Measurements from ENCODE around the gene ATAD5. TPM values are rescaled to one million over a fixed set of nuclear protein-coding genes. Genes with fewer than 3 reads are reported as not detected.

Gene ATAD5
- total RNA-seq, 1 donor from 2014 or later: 6.4 TPM

DNA sequence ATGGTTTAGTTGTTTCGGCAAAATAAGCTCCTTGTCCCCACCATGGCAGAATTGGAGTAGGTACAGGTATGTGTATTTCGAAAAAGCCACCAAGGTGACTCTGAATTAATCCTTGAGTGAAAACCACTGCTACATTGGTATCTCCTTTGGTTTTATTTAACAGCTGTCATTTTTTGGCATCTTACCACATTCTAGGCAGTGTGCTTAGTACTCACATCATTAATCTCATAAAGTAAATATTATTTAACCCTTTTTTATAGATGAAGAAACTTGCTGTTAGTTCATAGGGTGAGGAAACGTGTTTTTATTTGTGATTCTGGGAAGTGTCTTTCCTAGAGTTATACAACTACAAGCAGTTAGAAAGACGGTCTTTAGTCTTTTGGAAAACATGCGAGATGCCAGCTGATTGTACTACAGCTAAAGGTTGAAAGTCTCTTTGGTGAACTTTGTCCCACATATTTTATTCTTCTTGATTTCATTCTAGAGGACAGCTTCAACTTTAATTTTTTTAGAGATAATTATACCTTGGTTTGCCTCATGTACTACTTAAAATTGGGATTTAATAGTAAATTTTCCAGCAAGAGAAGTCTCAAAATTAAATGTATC, 6.5 kb downstream of the ATAD5 start:
- Mint-ChIP-seq H3K4me3 (ENCODE audit: unreplicated experiment) (no peak overlapping the region), H3K27ac (ENCODE audit: unreplicated experiment) (no peak overlapping the region), H3K9me3 (ENCODE audit: unreplicated experiment) (no peaks in the 10 kb centered on the region), H3K27me3 (ENCODE audit: unreplicated experiment) (no peaks in the 10 kb centered on the region), H3K36me3 (ENCODE audit: unreplicated experiment) (no peaks in the 10 kb centered on the region), H3K4me1 (ENCODE audit: low read depth, unreplicated experiment) (no peaks in the 10 kb centered on the region)
- TF ChIP-seq, protein P1, sequence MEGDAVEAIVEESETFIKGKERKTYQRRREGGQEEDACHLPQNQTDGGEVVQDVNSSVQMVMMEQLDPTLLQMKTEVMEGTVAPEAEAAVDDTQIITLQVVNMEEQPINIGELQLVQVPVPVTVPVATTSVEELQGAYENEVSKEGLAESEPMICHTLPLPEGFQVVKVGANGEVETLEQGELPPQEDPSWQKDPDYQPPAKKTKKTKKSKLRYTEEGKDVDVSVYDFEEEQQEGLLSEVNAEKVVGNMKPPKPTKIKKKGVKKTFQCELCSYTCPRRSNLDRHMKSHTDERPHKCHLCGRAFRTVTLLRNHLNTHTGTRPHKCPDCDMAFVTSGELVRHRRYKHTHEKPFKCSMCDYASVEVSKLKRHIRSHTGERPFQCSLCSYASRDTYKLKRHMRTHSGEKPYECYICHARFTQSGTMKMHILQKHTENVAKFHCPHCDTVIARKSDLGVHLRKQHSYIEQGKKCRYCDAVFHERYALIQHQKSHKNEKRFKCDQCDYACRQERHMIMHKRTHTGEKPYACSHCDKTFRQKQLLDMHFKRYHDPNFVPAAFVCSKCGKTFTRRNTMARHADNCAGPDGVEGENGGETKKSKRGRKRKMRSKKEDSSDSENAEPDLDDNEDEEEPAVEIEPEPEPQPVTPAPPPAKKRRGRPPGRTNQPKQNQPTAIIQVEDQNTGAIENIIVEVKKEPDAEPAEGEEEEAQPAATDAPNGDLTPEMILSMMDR (IDR thresholded peaks at IDR 0.05; ENCODE audit: partially characterized antibody, unreplicated experiment): no peak
- no peak for DNase-seq

DNA sequence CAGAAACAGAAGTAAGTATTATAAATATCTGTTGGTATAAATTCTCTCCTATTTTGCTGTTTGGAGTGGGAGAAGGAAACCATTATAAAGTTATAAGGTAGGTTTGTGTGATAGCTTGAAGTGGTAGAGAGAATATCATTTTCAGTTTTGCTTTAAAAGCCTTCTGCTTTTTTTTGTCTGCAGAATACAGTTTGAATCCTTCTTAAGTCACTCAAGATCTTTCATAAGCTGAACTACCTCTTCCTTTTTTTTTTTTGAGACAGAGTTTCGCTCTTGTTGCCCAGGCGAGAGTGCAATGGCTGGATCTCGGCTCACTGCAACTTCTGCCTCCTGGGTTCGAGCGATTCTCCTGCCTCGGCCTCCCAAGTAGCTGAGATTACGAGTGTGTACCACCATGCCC, 9.0 kb downstream of the ATAD5 start:
- DNase-seq: no peak
- H3K36me3 Mint-ChIP-seq (ENCODE audit: unreplicated experiment): no peaks in the 10 kb centered on the region
- no peaks in the 10 kb centered on the region for H3K9me3 Mint-ChIP-seq (ENCODE audit: unreplicated experiment)
- no peaks in the 10 kb centered on the region for H3K4me1 Mint-ChIP-seq (ENCODE audit: low read depth, unreplicated experiment)
- no peak overlapping the region for H3K4me3 Mint-ChIP-seq (ENCODE audit: unreplicated experiment)
- H3K27me3 Mint-ChIP-seq (ENCODE audit: unreplicated experiment): no peaks in the 10 kb centered on the region
- no peak overlapping the region for H3K27ac Mint-ChIP-seq (ENCODE audit: unreplicated experiment)
- TF ChIP-seq, protein P1 (IDR thresholded peaks at IDR 0.05; ENCODE audit: partially characterized antibody, unreplicated experiment): no peak

DNA sequence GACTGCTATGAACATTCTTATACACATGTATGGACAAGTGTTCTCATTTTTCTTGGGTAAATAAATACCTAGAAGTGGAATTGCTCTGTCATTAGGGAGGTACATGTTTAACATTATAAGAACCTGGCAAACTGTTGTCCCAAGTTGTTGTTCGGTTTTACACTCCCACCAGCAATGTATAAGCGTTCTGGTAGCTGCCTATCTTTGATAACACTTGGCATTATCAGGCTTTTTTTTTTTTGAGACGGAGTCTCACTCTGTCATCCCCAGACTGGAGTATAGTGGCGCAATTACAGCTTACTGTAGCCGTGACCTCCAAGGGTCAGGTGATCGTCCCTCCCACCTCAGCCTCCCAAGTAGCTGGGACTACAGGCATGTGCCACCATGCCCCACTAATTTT, 16.3 kb downstream of the ATAD5 start:
- no peaks in the 10 kb centered on the region for H3K9me3 Mint-ChIP-seq (ENCODE audit: unreplicated experiment)
- H3K27ac Mint-ChIP-seq (ENCODE audit: unreplicated experiment): no peak overlapping the region
- TF ChIP-seq, protein P1 (IDR thresholded peaks at IDR 0.05; ENCODE audit: partially characterized antibody, unreplicated experiment): no peak
- H3K4me1 Mint-ChIP-seq (ENCODE audit: low read depth, unreplicated experiment): no peaks in the 10 kb centered on the region
- H3K4me3 Mint-ChIP-seq (ENCODE audit: unreplicated experiment): no peak overlapping the region
- H3K27me3 Mint-ChIP-seq (ENCODE audit: unreplicated experiment): no peaks in the 10 kb centered on the region
- no peak for DNase-seq
- H3K36me3 Mint-ChIP-seq (ENCODE audit: unreplicated experiment): no peaks in the 10 kb centered on the region

DNA sequence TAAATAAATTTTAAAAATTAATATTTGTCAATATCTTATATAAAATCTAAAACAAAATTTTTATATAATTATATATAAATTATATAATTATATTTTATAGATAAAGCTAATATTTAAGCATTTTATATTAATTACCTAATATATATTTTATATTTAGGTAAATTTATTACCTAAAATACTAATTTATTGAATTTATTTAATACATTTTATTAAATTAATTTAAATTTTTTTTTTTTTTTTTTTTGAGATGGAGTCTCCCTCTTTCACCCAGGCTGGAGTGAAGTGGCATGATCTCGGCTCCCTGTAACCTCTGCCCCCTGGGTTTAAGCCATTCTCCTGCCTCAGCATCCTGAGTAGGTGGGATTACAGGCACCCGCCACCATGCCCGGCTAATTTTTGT, 22.4 kb downstream of the ATAD5 start:
- no peaks in the 10 kb centered on the region for H3K9me3 Mint-ChIP-seq (ENCODE audit: unreplicated experiment)
- TF ChIP-seq, protein P1 (IDR thresholded peaks at IDR 0.05; ENCODE audit: partially characterized antibody, unreplicated experiment): no peak
- H3K27ac Mint-ChIP-seq (ENCODE audit: unreplicated experiment): no peak overlapping the region
- no peaks in the 10 kb centered on the region for H3K36me3 Mint-ChIP-seq (ENCODE audit: unreplicated experiment)
- H3K4me1 Mint-ChIP-seq (ENCODE audit: low read depth, unreplicated experiment): no peaks in the 10 kb centered on the region
- DNase-seq: no peak
- H3K4me3 Mint-ChIP-seq (ENCODE audit: unreplicated experiment): no peak overlapping the region
- no peaks in the 10 kb centered on the region for H3K27me3 Mint-ChIP-seq (ENCODE audit: unreplicated experiment)

DNA sequence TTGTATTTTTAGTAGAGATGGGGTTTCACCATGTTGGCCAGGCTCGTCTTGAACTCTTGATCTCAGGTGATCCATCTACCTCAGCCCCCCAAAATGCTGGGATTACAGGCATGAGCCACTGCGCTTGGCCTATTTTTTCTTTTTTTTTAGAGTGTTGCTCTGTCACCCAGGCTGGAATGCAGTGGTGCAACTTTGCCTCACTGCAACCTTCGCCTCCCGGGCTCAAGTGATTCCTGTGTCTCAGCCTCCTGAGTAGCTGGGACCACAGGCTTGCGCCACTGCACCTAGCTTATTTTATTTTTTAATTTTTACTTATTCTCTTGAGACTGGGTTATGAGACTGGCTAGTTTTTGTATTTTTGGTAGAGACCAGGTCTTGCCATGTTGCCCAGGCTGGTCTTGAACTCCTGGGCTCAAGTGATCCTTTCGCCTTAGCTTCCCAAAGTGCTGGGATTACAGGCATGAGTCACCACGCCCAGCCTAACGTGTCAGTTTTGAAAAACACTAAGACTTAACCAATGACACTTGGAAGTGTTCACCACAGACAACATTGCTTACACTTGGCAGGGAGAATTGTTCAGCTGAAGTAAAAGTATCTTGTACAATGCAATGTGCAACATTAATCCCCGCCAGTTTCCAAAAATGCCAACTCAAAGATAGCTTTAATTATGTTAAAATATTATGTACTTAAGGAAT, 26.9 kb downstream of the ATAD5 start:
- Mint-ChIP-seq H3K36me3 (ENCODE audit: unreplicated experiment) (no peaks in the 10 kb centered on the region), H3K9me3 (ENCODE audit: unreplicated experiment) (no peaks in the 10 kb centered on the region), H3K27ac (ENCODE audit: unreplicated experiment) (no peak overlapping the region), H3K4me1 (ENCODE audit: low read depth, unreplicated experiment) (no peaks in the 10 kb centered on the region), H3K4me3 (ENCODE audit: unreplicated experiment) (no peak overlapping the region), H3K27me3 (ENCODE audit: unreplicated experiment) (no peaks in the 10 kb centered on the region)
- TF ChIP-seq, protein P1 (IDR thresholded peaks at IDR 0.05; ENCODE audit: partially characterized antibody, unreplicated experiment): no peak
- no peak for DNase-seq
